ENCODE results near the gene OR6N1. TPM values are rescaled to one million over a fixed set of nuclear protein-coding genes. Genes with fewer than 3 reads are reported as not detected.

The OR6N1 gene
- total and polyA plus RNA-seq, 9 of the 15 experiments (the other 6 are each of a cell fraction or from before 2014, with no cell fraction given) = 0.01 to 0.07 TPM; not detected in 7

- TF ChIP-seq ZBTB11 (CRISPR knock-in tag; IDR thresholded peaks at IDR 0.05) (no peak), SIRT6 (IDR thresholded peaks at IDR 0.05; ENCODE audit: low read depth, low read length) (no peak), RBM34 (IDR thresholded peaks at IDR 0.05; ENCODE audit: borderline replicate concordance, insufficient read depth, low read length) (no peak), MIER1 (IDR thresholded peaks at IDR 0.05; ENCODE audit: low read depth) (no peak), MXI1 (IDR thresholded peaks at IDR 0.05; ENCODE audit: low read depth, low read length) (no peak), NKRF (IDR thresholded peaks at IDR 0.05; ENCODE audit: borderline replicate concordance) (no peak), HNRNPLL (IDR thresholded peaks at IDR 0.05; ENCODE audit: low read depth, low read length, poor library complexity, severe bottlenecking) (no peak), MEF2A (IDR thresholded peaks at IDR 0.05; ENCODE audit: control insufficient read depth, low read depth, low read length) (no peak), GATAD2B (IDR thresholded peaks at IDR 0.05; ENCODE audit: borderline replicate concordance) (no peak), HDAC2 (IDR thresholded peaks at IDR 0.05) (peak; percentile 36; the same call in 1 of the 2 replicates), ZBTB9 (CRISPR knock-in tag; IDR thresholded peaks at IDR 0.05) (no peak), ZNF561 (CRISPR knock-in tag; conservative IDR thresholded peaks at IDR 0.05) (no peak), FOXM1 (IDR thresholded peaks at IDR 0.05; ENCODE audit: low read depth) (no peak), FOXM1 (CRISPR knock-in tag; IDR thresholded peaks at IDR 0.05; ENCODE audit: low read depth) (no peak), CTBP1 (IDR thresholded peaks at IDR 0.05; ENCODE audit: borderline replicate concordance) (0 out of 2 replicates have a peak, but pooled peaks have one; percentile 22), EP300 (IDR thresholded peaks at IDR 0.05; ENCODE audit: low read length) (0 out of 2 replicates have a peak, but pooled peaks have one; percentile 13), RAD21 (CRISPR knock-in tag; conservative IDR thresholded peaks at IDR 0.05 in 1 of 2, IDR thresholded peaks at IDR 0.05 in 1 of 2) (no peak), TEAD1 (CRISPR knock-in tag; IDR thresholded peaks at IDR 0.05) (no peak), PRPF4 (IDR thresholded peaks at IDR 0.05; ENCODE audit: insufficient read depth, low read depth, low read length, poor library complexity, severe bottlenecking) (no peak), ZNF766 (CRISPR knock-in tag; conservative IDR thresholded peaks at IDR 0.05) (no peak), BCOR (IDR thresholded peaks at IDR 0.05) (peak; percentile 71; the same call in 1 of the 2 replicates)
These were observed 43.3 kb downstream of the OR6N1 start (continued) for GRCh38 chr1:158728510-158729225.

All from K562 (cell line).